Lower leg skin (tissue), 4 donors: ENCODE measurements around the gene MRPL21. TPM values are rescaled to one million over a fixed set of nuclear protein-coding genes. Genes with fewer than 3 reads are reported as not detected.

ENCODE experiments used
- DNase-seq, 2 donors: peaks; one replicate each; pipeline ENCODE4 v3.0.0-alpha.2; 2019; ENCODE audit warnings: low spot score in 2 of 2
- H3K4me3 ChIP-seq: fragments of 200-600 bp; sonication (generic); 2 replicates; pipeline ENCODE4 v1.5.1; 2017; ENCODE audit warnings: mild to moderate bottlenecking, low read depth; ENCODE audit not compliant: poor library complexity, severe bottlenecking
- CTCF ChIP-seq, 3 donors: fragments of 450-650 bp; IDR thresholded peaks; one replicate each; pipeline ENCODE4 v1.5.1; 2016; ENCODE audit warnings: antibody characterized with exemption in 3 of 3, mild to moderate bottlenecking in 3 of 3, moderate library complexity in 2 of 3
- POLR2A ChIP-seq, 2 donors: fragments of 450-650 bp; IDR thresholded peaks; one replicate each; pipeline ENCODE4 v1.6.1; 2016 to 2017; ENCODE audit warnings: antibody characterized with exemption in 2 of 2, mild to moderate bottlenecking in 1 of 2, moderate library complexity in 1 of 2
- WGBS, 2 donors: methylation state at CpG; one replicate each; pipeline ENCODE4 v1.1.5; 2018; 5-methylcytosine and 5-hydroxymethylcytosine counted together
- intact Hi-C: fragments of 100-400 bp; cut with DNase I; formaldehyde crosslinking; loops from one replicate; pipeline ENCODE4 v1.15.0; 2023; ENCODE audit warnings: low total_unique reads
- total RNA-seq, 4 donors: library from RNA; depleted of rRNA; stranded (reverse); fragments of >200 nt; gene quantifications; one replicate each; pipeline ENCODE4 v1.1.0, GENCODE V29; 2016

Gene MRPL21
- total RNA-seq, 4 donors from 2014 or later, result 34.0 to 54.5 (median 41.8) TPM

- intact Hi-C loops, result no loop called here
- no peak overlapping the region for H3K4me3 ChIP-seq
- TF ChIP-seq CTCF (IDR thresholded peaks at IDR 0.05), result no peak
- TF ChIP-seq POLR2A (IDR thresholded peaks at IDR 0.05), result no peak
- 10 to 13% methylated on average over 22 to 23 of the region's 23 CpGs for WGBS, 2 donors
- no peak for DNase-seq
Observed at GRCh38 chr11:68843052-68843561, 60.5 kb downstream of the MRPL21 start.

GRCh38 chr11:68842427-68843051 lies 61.1 kb downstream of the MRPL21 start:
- no peak for TF ChIP-seq POLR2A (IDR thresholded peaks at IDR 0.05)
- no peak for TF ChIP-seq CTCF (IDR thresholded peaks at IDR 0.05)
- 33 to 39% methylated on average over 25 of the region's 25 CpGs for WGBS, 2 donors
- intact Hi-C loops, result no loop called here
- no peak for DNase-seq
- H3K4me3 ChIP-seq, result no peak overlapping the region

GRCh38 chr11:68841718-68842426 lies 61.8 kb downstream of the MRPL21 start, which contains the start of gene CPT1A:
TSS of gene CPT1A (minus strand) at chr11:68841916. CDS start at chr11:68815474, 26,442 bp downstream.
- no peak for TF ChIP-seq CTCF (IDR thresholded peaks at IDR 0.05)
- no peak for TF ChIP-seq POLR2A (IDR thresholded peaks at IDR 0.05)
- WGBS, 2 donors, result 9 to 10% methylated on average over 24 to 54 of the region's 82 CpGs
- intact Hi-C loops, result no loop called here
- DNase-seq, result peak; percentile 62 to 95
- H3K4me3 ChIP-seq, result peak within 1 kb of the TSS; percentile 63

Other genes with a start within 250 kb of the MRPL21 start
- 10 to 100 TPM in 2 of 4 donors, 1 to 10 TPM in 2; 4.7 to 59.1 (median 20.9) TPM for gene GAL, start 219.3 kb downstream of the MRPL21 start, total RNA-seq
- gene TESMIN, start 152.3 kb downstream of the MRPL21 start, total RNA-seq, result 1 to 10 TPM; 1.3 to 3.9 (median 2.0) TPM
- 10 to 100 TPM; 23.4 to 95.8 (median 46.0) TPM for gene CPT1A, start 61.9 kb downstream of the MRPL21 start, total RNA-seq
- 10 to 100 TPM; 18.6 to 33.3 (median 30.5) TPM for gene IGHMBP2, start 59 bp upstream of the MRPL21 start, total RNA-seq
- not detected for gene MRGPRD, start 77.2 kb upstream of the MRPL21 start, total RNA-seq
- gene MRGPRF, start 109.4 kb upstream of the MRPL21 start, total RNA-seq, result 10 to 100 TPM in 2 of 4 donors, 1 to 10 TPM in 1, under 1 TPM in 1; 0.84 to 11.0 (median 7.3) TPM
- 10 to 100 TPM; 12.7 to 16.9 (median 14.2) TPM for gene TPCN2, start 145.1 kb upstream of the MRPL21 start, total RNA-seq